Suprapubic skin (tissue), 4 donors: Measurements from ENCODE around the gene DR1.

Experiments
- EP300 ChIP-seq: sonication (generic); formaldehyde crosslinking; IDR thresholded peaks from one replicate; pipeline ENCODE4 v1.6.1; 2017; ENCODE audit warnings: antibody characterized with exemption
- POLR2A ChIP-seq, 2 donors: fragments of 450-650 bp; IDR thresholded peaks; one replicate each; pipeline ENCODE4 v1.6.1; 2017; ENCODE audit warnings: antibody characterized with exemption in 2 of 2, mild to moderate bottlenecking in 2 of 2, moderate library complexity in 2 of 2
- POLR2AphosphoS5 ChIP-seq, 3 donors: sonication (generic); formaldehyde crosslinking; IDR thresholded peaks; one replicate each; pipeline ENCODE4 v1.6.1; 2017; ENCODE audit warnings: antibody characterized with exemption in 3 of 3
- TF ChIP-seq, protein P1 (sequence below), 2 donors: fragments of 200-600 bp in 1 of 2; fragments of 450-650 bp in 1 of 2; sonication (generic) in 1 of 2; IDR thresholded peaks; one replicate each; pipeline ENCODE4 v1.5.1; 2016 to 2019; ENCODE audit warnings: antibody characterized with exemption in 2 of 2, mild to moderate bottlenecking in 1 of 2, moderate library complexity in 1 of 2

DNA sequence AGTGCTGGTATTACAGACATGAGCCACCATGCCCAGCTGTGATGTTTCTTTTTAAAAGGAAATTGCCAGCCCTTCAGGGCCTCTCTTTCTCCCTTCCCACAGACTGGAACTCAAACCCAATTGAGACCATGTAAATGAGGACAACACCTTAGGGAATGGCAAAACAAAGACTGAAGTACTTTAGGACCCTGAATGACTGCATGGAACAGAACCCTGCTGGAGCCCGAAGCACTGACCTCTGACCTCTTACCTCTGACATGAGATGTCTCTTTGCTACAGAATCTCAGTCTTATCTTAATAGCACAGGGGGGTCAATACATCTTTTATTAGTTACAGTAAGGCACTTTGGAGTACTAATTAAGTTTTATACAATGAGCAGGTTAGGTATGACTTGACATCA, 15.5 kb upstream of the DR1 start:
- TF ChIP-seq, protein P1, sequence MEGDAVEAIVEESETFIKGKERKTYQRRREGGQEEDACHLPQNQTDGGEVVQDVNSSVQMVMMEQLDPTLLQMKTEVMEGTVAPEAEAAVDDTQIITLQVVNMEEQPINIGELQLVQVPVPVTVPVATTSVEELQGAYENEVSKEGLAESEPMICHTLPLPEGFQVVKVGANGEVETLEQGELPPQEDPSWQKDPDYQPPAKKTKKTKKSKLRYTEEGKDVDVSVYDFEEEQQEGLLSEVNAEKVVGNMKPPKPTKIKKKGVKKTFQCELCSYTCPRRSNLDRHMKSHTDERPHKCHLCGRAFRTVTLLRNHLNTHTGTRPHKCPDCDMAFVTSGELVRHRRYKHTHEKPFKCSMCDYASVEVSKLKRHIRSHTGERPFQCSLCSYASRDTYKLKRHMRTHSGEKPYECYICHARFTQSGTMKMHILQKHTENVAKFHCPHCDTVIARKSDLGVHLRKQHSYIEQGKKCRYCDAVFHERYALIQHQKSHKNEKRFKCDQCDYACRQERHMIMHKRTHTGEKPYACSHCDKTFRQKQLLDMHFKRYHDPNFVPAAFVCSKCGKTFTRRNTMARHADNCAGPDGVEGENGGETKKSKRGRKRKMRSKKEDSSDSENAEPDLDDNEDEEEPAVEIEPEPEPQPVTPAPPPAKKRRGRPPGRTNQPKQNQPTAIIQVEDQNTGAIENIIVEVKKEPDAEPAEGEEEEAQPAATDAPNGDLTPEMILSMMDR (IDR thresholded peaks at IDR 0.05), result no peak
- TF ChIP-seq EP300 (no peak), POLR2A (IDR thresholded peaks at IDR 0.05) (no peak), POLR2AphosphoS5 (IDR thresholded peaks at IDR 0.05) (no peak)
